HepG2 (cell line): ENCODE data around the gene NCKIPSD. TPM values are rescaled to one million over a fixed set of nuclear protein-coding genes. Genes with fewer than 3 reads are reported as not detected.

Source experiments
- ATAC-seq: fragments of 200-7000 bp; cut with Tn5 transposase; 3 replicates; pipeline ENCODE4 v1.9.1; 2020; ENCODE audit warnings: mild to moderate bottlenecking, moderate library complexity
- BruUV-seq: library from RNA; stranded (reverse); fragments of 400-500 nt; replicated peaks from 2 replicates; lab custom pipeline; 2021; lab: Mats Ljungman, UMichigan
- CTCF ChIA-PET: fragments of 300-600 bp; formaldehyde crosslinking; extraction: SDS; loops from one replicate; lab custom pipeline; 2021; ENCODE audit warnings: low total read pairs, inconsistent platforms, low intra/inter-chr PET ratio; lab: Yijun Ruan, JAX
- POLR2A ChIA-PET: fragments of 350-600 bp; sonication (Branson Sonifier 250); formaldehyde crosslinking; loops from one replicate; lab custom pipeline; 2020; ENCODE audit warnings: antibody characterized with exemption, inconsistent platforms; lab: Yijun Ruan, JAX
- DNase-seq: peaks from one replicate; pipeline ENCODE4 v3.0.0-alpha.2; 2015; ENCODE audit warnings: low spot score
- FAIRE-seq: peaks from 3 replicates; lab custom pipeline; 2011; peaks lifted over from hg19 to GRCh38; lab: Jason Lieb, UNC
- H2AFZ ChIP-seq: one replicate; pipeline ENCODE4 v1.6.1; 2011; ENCODE audit warnings: low read length, inconsistent platforms
- H3K27ac ChIP-seq: fragments of 300-600 bp; 3 replicates; pipeline ENCODE4 v1.8.0; 2011; ENCODE audit warnings: mixed run types, mild to moderate bottlenecking, mixed read lengths, low read length, inconsistent platforms; ENCODE audit not compliant: insufficient read depth; ENCODE audit errors: extremely low read length
- H3K27me3 ChIP-seq, 2 experiments: fragments of 200-600 bp in 1 of 2; 2 replicates in 1 of 2; 3 replicates in 1 of 2; pipeline versions ENCODE4 v1.6.0 to v1.8.0; 2011; ENCODE audit warnings: low read length in 2 of 2, mild to moderate bottlenecking in 2 of 2, moderate library complexity in 2 of 2, inconsistent platforms in 1 of 2; ENCODE audit not compliant: insufficient read depth in 2 of 2, control insufficient read depth in 1 of 2
- H3K36me3 ChIP-seq, 2 experiments: fragments of 200-600 bp in 1 of 2; replicated peaks in 1 of 2; 2 replicates in 1 of 2; 3 replicates in 1 of 2; pipeline versions ENCODE4 v1.5.1 to v1.8.0; 2011; ENCODE audit warnings: low read length in 2 of 2, inconsistent platforms in 1 of 2; ENCODE audit not compliant: insufficient read depth in 2 of 2, control insufficient read depth in 1 of 2
- H3K4me1 ChIP-seq: 2 replicates; pipeline ENCODE4 v1.5.1; 2012; ENCODE audit warnings: low read length, inconsistent platforms; ENCODE audit not compliant: insufficient read depth
- H3K4me2 ChIP-seq: 2 replicates; pipeline ENCODE4 v1.6.0; 2011; ENCODE audit warnings: low read depth, low read length, inconsistent platforms
- H3K4me3 ChIP-seq, 3 experiments: fragments of 200-600 bp in 1 of 3; sonication (generic), shearing (Covaris generic) in 1 of 3; replicated peaks in 1 of 3; 2 replicates each; pipeline ENCODE4 v1.5.1; 2011 to 2016; ENCODE audit warnings: low read length in 3 of 3, inconsistent platforms in 2 of 3, low read depth in 2 of 3, mild to moderate bottlenecking in 2 of 3, control low read depth in 1 of 3, mixed read lengths in 1 of 3; ENCODE audit not compliant: insufficient read depth in 1 of 3
- H3K79me2 ChIP-seq: one replicate; pipeline ENCODE4 v1.6.1; 2011; ENCODE audit warnings: low read length, inconsistent platforms; ENCODE audit not compliant: insufficient read depth
- H3K9ac ChIP-seq: 2 replicates; pipeline ENCODE4 v1.6.0; 2011; ENCODE audit warnings: mild to moderate bottlenecking, low read depth, low read length, inconsistent platforms; ENCODE audit not compliant: insufficient read depth
- H3K9me3 ChIP-seq: 2 replicates; pipeline ENCODE4 v1.5.1; 2012; ENCODE audit warnings: mild to moderate bottlenecking, low read length
- H4K20me1 ChIP-seq: 2 replicates; pipeline ENCODE4 v1.6.0; 2011; ENCODE audit warnings: inconsistent platforms, mild to moderate bottlenecking, low read length, moderate library complexity; ENCODE audit not compliant: insufficient read depth
- CCDC6 ChIP-seq: sonication (generic); formaldehyde crosslinking; IDR thresholded peaks from 2 replicates; pipeline ENCODE4 v1.8.1; 2022; ENCODE audit warnings: mild to moderate bottlenecking, missing genetic modification reagents, moderate library complexity
- CEBPG ChIP-seq: IDR thresholded peaks from 2 replicates; pipeline ENCODE4 v1.6.1; 2016
- JUND ChIP-seq: sonication (generic); formaldehyde crosslinking; IDR thresholded peaks from 2 replicates; pipeline ENCODE4 v1.8.0; 2022; ENCODE audit warnings: mild to moderate bottlenecking, missing genetic modification reagents
- KLF6 ChIP-seq: IDR thresholded peaks from 2 replicates; pipeline ENCODE4 v1.8.0; 2016; ENCODE audit warnings: missing biosample characterization, missing genetic modification reagents
- SMAD9 ChIP-seq: sonication (generic); formaldehyde crosslinking; IDR thresholded peaks from 2 replicates; pipeline ENCODE4 v1.5.1; 2020; ENCODE audit warnings: mild to moderate bottlenecking, missing genetic modification reagents
- ZNF292 ChIP-seq: sonication (generic); formaldehyde crosslinking; IDR thresholded peaks from 2 replicates; pipeline ENCODE4 v1.8.1; 2022; ENCODE audit warnings: mild to moderate bottlenecking, low read depth, missing genetic modification reagents, borderline replicate concordance
- ZSCAN21 ChIP-seq: sonication (generic); formaldehyde crosslinking; IDR thresholded peaks from 2 replicates; pipeline ENCODE4 v1.8.0; 2022; ENCODE audit warnings: mild to moderate bottlenecking, missing genetic modification reagents, moderate library complexity, borderline replicate concordance
- WGBS: methylation state at CpG from one replicate; pipeline ENCODE4 v1.1.6; 2017; ENCODE audit warnings: low lambda C conversion rate; 5-methylcytosine and 5-hydroxymethylcytosine counted together
- in situ Hi-C: cut with HindIII; loops from 2 replicates; pipeline ENCODE4 v1.10.0; 2017; ENCODE audit warnings: low pct_unique_long_range_greater_than_20kb; ENCODE audit not compliant: extremely low pct_ligation_motif_present
- intact Hi-C: fragments of 100-400 bp; cut with micrococcal nuclease; formaldehyde crosslinking; loops from one replicate; pipeline ENCODE4 v1.10.0; 2022; ENCODE audit not compliant: unreplicated experiment
- polyA plus RNA-seq, 8 experiments: library from polyadenylated mRNA; depleted of rRNA in 3 of 8; stranded (reverse) in 7 of 8; unstranded in 1 of 8; fragments of >200 nt; fragmentation: Illumina TruSeq in 4 of 8; extraction: Trizol in 4 of 8; gene quantifications; 2 replicates each; pipeline versions ENCODE4 v1.2.1 to v1.2.3, GENCODE V29; 2011 to 2016; ENCODE audit warnings: low read depth in 4 of 8, missing spikeins in 1 of 8, mixed read lengths in 1 of 8; ENCODE audit not compliant: insufficient read depth in 1 of 8
- total RNA-seq, 5 experiments: library from RNA; depleted of rRNA; stranded (reverse); fragments of >200 nt; fragmentation: Illumina TruSeq; extraction: Trizol; gene quantifications; 2 replicates each; pipeline ENCODE4 v1.2.3, GENCODE V29; 2016; ENCODE audit warnings: low read depth in 1 of 5
- TF ChIP-seq, protein P1 (sequence below): IDR thresholded peaks from 2 replicates; pipeline ENCODE4 v1.6.1; 2016; ENCODE audit warnings: mild to moderate bottlenecking, missing biosample characterization, missing genetic modification reagents
- TF ChIP-seq, protein P2 (sequence below): IDR thresholded peaks from 2 replicates; pipeline ENCODE4 v1.6.1; 2016; ENCODE audit warnings: mild to moderate bottlenecking

NCKIPSD gene
- total and polyA plus RNA-seq, 2 of the 13 experiments (the other 11 are each of a cell fraction or from before 2014, with no cell fraction given) = 13.5 to 35.2 TPM

DNA sequence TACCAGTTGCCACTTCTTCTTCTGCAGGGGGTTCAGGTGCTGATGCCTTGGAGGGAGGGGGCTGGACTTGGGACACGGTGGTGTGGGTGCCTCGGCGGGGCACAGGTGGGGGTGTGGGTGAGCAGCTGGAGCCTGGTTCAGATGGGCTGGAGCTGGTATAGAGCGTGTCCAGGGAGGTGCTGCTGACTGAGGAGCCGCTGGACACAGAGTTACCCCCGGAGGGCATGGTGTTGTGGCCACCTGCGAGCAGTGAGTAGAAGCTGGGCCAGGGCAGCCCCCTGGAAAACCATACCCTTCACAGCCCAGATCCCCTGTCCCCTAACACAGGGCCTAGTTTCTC lies 4.2 kb downstream of the NCKIPSD start:
- TF ChIP-seq ZNF292 (CRISPR knock-in tag) = no peak
- TF ChIP-seq CCDC6 (CRISPR knock-in tag) = no peak
- TF ChIP-seq, protein P1, sequence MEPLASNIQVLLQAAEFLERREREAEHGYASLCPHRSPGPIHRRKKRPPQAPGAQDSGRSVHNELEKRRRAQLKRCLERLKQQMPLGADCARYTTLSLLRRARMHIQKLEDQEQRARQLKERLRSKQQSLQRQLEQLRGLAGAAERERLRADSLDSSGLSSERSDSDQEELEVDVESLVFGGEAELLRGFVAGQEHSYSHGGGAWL (CRISPR knock-in tag) = no peak
- TF ChIP-seq SMAD9 (CRISPR knock-in tag) = no peak
- no peak for TF ChIP-seq JUND (CRISPR knock-in tag)
- no peak for TF ChIP-seq CEBPG (CRISPR knock-in tag)
- no peak for TF ChIP-seq ZSCAN21 (CRISPR knock-in tag)
- TF ChIP-seq KLF6 (CRISPR knock-in tag) = no peak
- TF ChIP-seq, protein P2, sequence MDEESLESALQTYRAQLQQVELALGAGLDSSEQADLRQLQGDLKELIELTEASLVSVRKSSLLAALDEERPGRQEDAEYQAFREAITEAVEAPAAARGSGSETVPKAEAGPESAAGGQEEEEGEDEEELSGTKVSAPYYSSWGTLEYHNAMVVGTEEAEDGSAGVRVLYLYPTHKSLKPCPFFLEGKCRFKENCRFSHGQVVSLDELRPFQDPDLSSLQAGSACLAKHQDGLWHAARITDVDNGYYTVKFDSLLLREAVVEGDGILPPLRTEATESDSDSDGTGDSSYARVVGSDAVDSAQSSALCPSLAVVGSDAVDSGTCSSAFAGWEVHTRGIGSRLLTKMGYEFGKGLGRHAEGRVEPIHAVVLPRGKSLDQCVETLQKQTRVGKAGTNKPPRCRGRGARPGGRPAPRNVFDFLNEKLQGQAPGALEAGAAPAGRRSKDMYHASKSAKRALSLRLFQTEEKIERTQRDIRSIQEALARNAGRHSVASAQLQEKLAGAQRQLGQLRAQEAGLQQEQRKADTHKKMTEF (CRISPR knock-in tag) = no peak
- H3K4me1 ChIP-seq = peaks cover 24% of the 10 kb centered on the region
- 0 out of 2 replicates have a peak, but pooled peaks cover 4% of the 10 kb centered on the region for H4K20me1 ChIP-seq
- no peak overlapping the region for H3K27ac ChIP-seq
- DNase-seq (no peak), ATAC-seq (no peak), FAIRE-seq (no peak)
- ChIA-PET POLR2A (interaction anchor here (0.9 kb wide), 1 partner anchor 18 kb away, joined by 3 read pairs; no protein-coding TSS in a partner anchor), CTCF (no interaction called here)
- no peak overlapping the region for H3K9ac ChIP-seq
- intact Hi-C loops = no loop called here
- H3K27me3 ChIP-seq = no peaks in the 10 kb centered on the region; a peak in 1 of 5 replicates
- peaks cover 39 to 63% of the 10 kb centered on the region in 2 experiments for H3K36me3 ChIP-seq
- in situ Hi-C loops = no loop called here
- peaks cover 25% of the 10 kb centered on the region for H3K79me2 ChIP-seq
- no peak overlapping the region for H2AFZ ChIP-seq
- H3K4me3 ChIP-seq = no peak overlapping the region
- H3K9me3 ChIP-seq = no peaks in the 10 kb centered on the region
- 100% methylated on average over 6 of the region's 7 CpGs for WGBS
- BruUV-seq = no TSS peak
- H3K4me2 ChIP-seq = no peak overlapping the region
